Mesenchymal stem cell (in vitro differentiated cells and primary cell): ENCODE measurements around the gene CSAG2.
"Not testable (repeated sequence)": the region's sequence is repeated elsewhere in the genome, so short reads cannot be mapped to it uniquely, and the experiment has no call there.

Experiments
- DNase-seq: peaks from one replicate; pipeline ENCODE4 v3.0.0-alpha.2; 2013
- H2AFZ ChIP-seq: one replicate; pipeline ENCODE4 v1.6.1; 2013; ENCODE audit warnings: low read depth, mild to moderate bottlenecking, control low read depth, inconsistent platforms, low read length, moderate library complexity
- H2AK5ac ChIP-seq: 2 replicates; pipeline ENCODE4 v1.6.1; 2013; ENCODE audit warnings: low read length, moderate library complexity, mild to moderate bottlenecking, inconsistent platforms; ENCODE audit not compliant: severe bottlenecking
- H2BK120ac ChIP-seq: one replicate; pipeline ENCODE4 v1.6.1; 2013; ENCODE audit warnings: low read depth, mild to moderate bottlenecking, inconsistent platforms, low read length, moderate library complexity
- H2BK12ac ChIP-seq, 2 experiments: one replicate each; pipeline ENCODE4 v1.6.1; 2013; ENCODE audit warnings: inconsistent platforms in 2 of 2, low read length in 2 of 2, mild to moderate bottlenecking in 2 of 2, moderate library complexity in 2 of 2, control low read depth in 1 of 2
- H2BK15ac ChIP-seq: one replicate; pipeline ENCODE4 v1.6.1; 2013; ENCODE audit warnings: mild to moderate bottlenecking, low read depth, inconsistent platforms; ENCODE audit not compliant: poor library complexity, severe bottlenecking
- H2BK5ac ChIP-seq: 2 replicates; pipeline ENCODE4 v1.6.1; 2013; ENCODE audit warnings: low read depth, mild to moderate bottlenecking, low read length, control low read depth, inconsistent platforms; ENCODE audit not compliant: poor library complexity, severe bottlenecking
- H3K14ac ChIP-seq, 2 experiments: one replicate each; pipeline ENCODE4 v1.6.1; 2013; ENCODE audit warnings: inconsistent platforms in 2 of 2, low read length in 2 of 2, control low read depth in 1 of 2, mild to moderate bottlenecking in 1 of 2, moderate library complexity in 1 of 2
- H3K18ac ChIP-seq, 2 experiments: one replicate each; pipeline ENCODE4 v1.6.1; 2013; ENCODE audit warnings: inconsistent platforms in 2 of 2, low read length in 2 of 2, control low read depth in 1 of 2, low read depth in 1 of 2, mild to moderate bottlenecking in 1 of 2
- H3K23ac ChIP-seq, 2 experiments: one replicate each; pipeline ENCODE4 v1.6.1; 2013; ENCODE audit warnings: inconsistent platforms in 2 of 2, low read length in 2 of 2, mild to moderate bottlenecking in 2 of 2, moderate library complexity in 2 of 2, control low read depth in 1 of 2
- H3K27ac ChIP-seq: 2 replicates; pipeline ENCODE4 v1.5.1; 2013; ENCODE audit warnings: mild to moderate bottlenecking, moderate library complexity, low read length, control low read depth, inconsistent platforms; ENCODE audit not compliant: poor library complexity, severe bottlenecking
- H3K27me3 ChIP-seq, 2 experiments: 2 replicates each; pipeline versions ENCODE4 v1.6.1 to v1.7.0; 2013; ENCODE audit warnings: low read length in 2 of 2, mild to moderate bottlenecking in 2 of 2, moderate library complexity in 2 of 2, control low read depth in 1 of 2, inconsistent platforms in 1 of 2; ENCODE audit not compliant: control insufficient read depth in 1 of 2, insufficient read depth in 1 of 2
- H3K36me3 ChIP-seq, 2 experiments: 2 replicates each; pipeline versions ENCODE4 v1.6.1 to v1.7.0; 2013; ENCODE audit warnings: low read length in 2 of 2, control low read depth in 1 of 2, inconsistent platforms in 1 of 2, low read depth in 1 of 2, mild to moderate bottlenecking in 1 of 2; ENCODE audit not compliant: insufficient read depth in 2 of 2, control insufficient read depth in 1 of 2
- H3K4ac ChIP-seq, 2 experiments: one replicate each; pipeline ENCODE4 v1.6.1; 2013; ENCODE audit warnings: inconsistent platforms in 2 of 2, low read length in 2 of 2, mild to moderate bottlenecking in 2 of 2, moderate library complexity in 2 of 2, control low read depth in 1 of 2, low read depth in 1 of 2
- H3K4me1 ChIP-seq: 2 replicates; pipeline ENCODE4 v1.6.1; 2013; ENCODE audit warnings: low read depth, low read length, control low read depth; ENCODE audit not compliant: control insufficient read depth, insufficient read depth
- H3K4me2 ChIP-seq: 2 replicates; pipeline ENCODE4 v1.6.1; 2013; ENCODE audit warnings: low read length, mild to moderate bottlenecking, inconsistent platforms; ENCODE audit not compliant: poor library complexity, severe bottlenecking
- H3K4me3 ChIP-seq, 2 experiments: 2 replicates each; pipeline versions ENCODE4 v1.5.1 to v1.7.0; 2013; ENCODE audit warnings: low read length in 2 of 2, mild to moderate bottlenecking in 2 of 2, control low read depth in 1 of 2, low read depth in 1 of 2; ENCODE audit not compliant: insufficient read depth in 1 of 2
- H3K79me1 ChIP-seq: replicated peaks from 2 replicates; pipeline ENCODE4 v1.6.1; 2013; ENCODE audit warnings: mild to moderate bottlenecking, control low read depth, low read length, inconsistent platforms; ENCODE audit not compliant: poor library complexity, severe bottlenecking
- H3K9ac ChIP-seq: 2 replicates; pipeline ENCODE4 v1.7.0; 2013; ENCODE audit warnings: mild to moderate bottlenecking, low read length, moderate library complexity
- H3K9me3 ChIP-seq: 2 replicates; pipeline ENCODE4 v1.7.0; 2013; ENCODE audit warnings: mild to moderate bottlenecking, low read length; ENCODE audit not compliant: control insufficient read depth
- H4K8ac ChIP-seq: one replicate; pipeline ENCODE4 v1.6.1; 2013; ENCODE audit warnings: inconsistent platforms, mild to moderate bottlenecking, low read length, moderate library complexity
- H4K91ac ChIP-seq: one replicate; pipeline ENCODE4 v1.6.1; 2013; ENCODE audit warnings: mild to moderate bottlenecking, low read length, inconsistent platforms
- WGBS: methylation state at CpG from one replicate; pipeline ENCODE4 v1.1.7; 2013; ENCODE audit warnings: mixed read lengths; 5-methylcytosine and 5-hydroxymethylcytosine counted together

Gene CSAG2

DNA sequence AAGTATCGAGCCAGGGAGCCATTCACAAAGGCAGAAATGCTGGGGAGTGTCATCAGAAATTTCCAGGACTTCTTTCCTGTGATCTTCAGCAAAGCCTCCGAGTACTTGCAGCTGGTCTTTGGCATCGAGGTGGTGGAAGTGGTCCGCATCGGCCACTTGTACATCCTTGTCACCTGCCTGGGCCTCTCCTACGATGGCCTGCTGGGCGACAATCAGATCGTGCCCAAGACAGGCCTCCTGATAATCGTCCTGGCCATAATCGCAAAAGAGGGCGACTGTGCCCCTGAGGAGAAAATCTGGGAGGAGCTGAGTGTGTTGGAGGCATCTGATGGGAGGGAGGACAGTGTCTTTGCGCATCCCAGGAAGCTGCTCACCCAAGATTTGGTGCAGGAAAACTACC, 27.5 kb upstream of the CSAG2 start:
- not testable (repeated sequence) for H3K14ac ChIP-seq, DNase-seq, H3K4me3 ChIP-seq, H3K27me3 ChIP-seq, H3K79me1 ChIP-seq, H2BK15ac ChIP-seq, H3K18ac ChIP-seq, H2BK12ac ChIP-seq, H4K91ac ChIP-seq, H4K8ac ChIP-seq, H2BK5ac ChIP-seq, H3K4me1 ChIP-seq, H2AFZ ChIP-seq, H3K27ac ChIP-seq, H3K9ac ChIP-seq, H3K23ac ChIP-seq, H2BK120ac ChIP-seq, H3K36me3 ChIP-seq, H2AK5ac ChIP-seq, H3K9me3 ChIP-seq, H3K4me2 ChIP-seq, H3K4ac ChIP-seq
- 84% methylated on average over 11 of the region's 12 CpGs for WGBS

DNA sequence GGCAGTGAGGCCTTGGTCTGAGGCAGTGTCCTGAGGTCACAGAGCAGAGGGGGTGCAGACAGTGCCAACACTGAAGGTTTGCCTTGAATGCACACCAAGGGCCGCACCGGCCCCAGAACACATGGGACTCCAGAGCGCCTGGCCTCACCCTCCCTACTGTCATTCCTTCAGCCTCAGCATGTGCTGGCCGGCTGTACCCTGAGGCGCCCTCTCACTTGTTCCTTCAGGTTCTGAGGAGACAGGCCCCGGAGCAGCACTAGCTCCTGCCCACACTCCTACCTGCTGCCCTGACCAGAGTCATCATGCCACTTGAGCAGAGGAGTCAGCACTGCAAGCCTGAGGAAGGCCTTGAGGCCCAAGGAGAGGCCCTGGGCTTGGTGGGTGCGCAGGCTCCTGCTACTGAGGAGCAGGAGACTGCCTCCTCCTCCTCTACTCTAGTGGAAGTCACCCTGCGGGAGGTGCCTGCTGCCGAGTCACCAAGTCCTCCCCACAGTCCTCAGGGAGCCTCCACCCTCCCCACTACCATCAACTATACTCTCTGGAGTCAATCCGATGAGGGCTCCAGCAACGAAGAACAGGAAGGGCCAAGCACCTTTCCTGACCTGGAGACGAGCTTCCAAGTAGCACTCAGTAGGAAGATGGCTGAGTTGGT, 26.9 kb upstream of the CSAG2 start:
- Histone ChIP-seq H2BK12ac (no peak overlapping the region), H3K18ac (no peak overlapping the region), H3K79me1 (no peaks in the 10 kb centered on the region), H3K27me3 (peaks cover 0 to 3% of the 10 kb centered on the region in 2 experiments), H2BK5ac (no peak overlapping the region), H3K14ac (no peak overlapping the region), H3K9ac (no peak overlapping the region), H2AFZ (no peak overlapping the region), H3K27ac (no peak overlapping the region), H3K36me3 (no peaks in the 10 kb centered on the region), H2BK120ac (no peak overlapping the region), H3K4me2 (no peak overlapping the region), H3K4ac (no peak overlapping the region), H4K8ac (no peak overlapping the region), H2BK15ac (no peak overlapping the region), H3K23ac (no peak overlapping the region), H4K91ac (no peak overlapping the region), H3K4me1 (no peaks in the 10 kb centered on the region), H3K9me3 (no peaks in the 10 kb centered on the region), H3K4me3 (no peak overlapping the region), H2AK5ac (no peak overlapping the region)
- 81% methylated on average over 11 of the region's 12 CpGs for WGBS
- no peak for DNase-seq

DNA sequence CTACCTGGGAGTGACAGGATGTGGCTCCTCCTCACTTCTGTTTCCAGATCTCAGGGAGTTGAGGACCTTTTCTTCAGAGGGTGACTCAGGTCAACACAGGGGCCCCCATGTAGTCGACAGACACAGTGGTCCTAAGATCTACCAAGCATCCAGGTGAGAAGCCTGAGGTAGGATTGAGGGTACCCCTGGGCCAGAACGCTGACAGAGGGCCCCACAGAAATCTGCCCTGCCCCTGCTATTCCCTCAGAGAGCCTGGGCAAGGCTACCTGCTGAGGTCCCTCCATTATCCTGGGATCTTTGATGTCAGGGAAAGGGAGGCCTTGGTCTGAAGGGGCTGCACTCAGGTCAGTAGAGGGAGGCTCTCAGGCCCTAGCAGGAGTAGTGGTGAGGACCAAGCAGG, 26.0 kb upstream of the CSAG2 start:
- Histone ChIP-seq H3K4me2 (no peak overlapping the region), H3K4me1 (no peaks in the 10 kb centered on the region), H2BK5ac (no peak overlapping the region), H2AK5ac (no peak overlapping the region), H3K27ac (no peak overlapping the region), H2AFZ (no peak overlapping the region), H3K23ac (no peak overlapping the region), H4K8ac (no peak overlapping the region), H3K4ac (no peak overlapping the region), H3K36me3 (no peaks in the 10 kb centered on the region), H3K14ac (no peak overlapping the region), H3K27me3 (peaks cover 0 to 3% of the 10 kb centered on the region in 2 experiments), H3K9ac (no peak overlapping the region), H2BK120ac (no peak overlapping the region), H2BK15ac (no peak overlapping the region), H3K18ac (no peak overlapping the region), H3K4me3 (no peak overlapping the region), H3K79me1 (no peaks in the 10 kb centered on the region), H2BK12ac (no peak overlapping the region), H4K91ac (no peak overlapping the region), H3K9me3 (no peaks in the 10 kb centered on the region)
- no peak for DNase-seq
- 52% methylated on average over 2 of the region's 2 CpGs for WGBS

DNA sequence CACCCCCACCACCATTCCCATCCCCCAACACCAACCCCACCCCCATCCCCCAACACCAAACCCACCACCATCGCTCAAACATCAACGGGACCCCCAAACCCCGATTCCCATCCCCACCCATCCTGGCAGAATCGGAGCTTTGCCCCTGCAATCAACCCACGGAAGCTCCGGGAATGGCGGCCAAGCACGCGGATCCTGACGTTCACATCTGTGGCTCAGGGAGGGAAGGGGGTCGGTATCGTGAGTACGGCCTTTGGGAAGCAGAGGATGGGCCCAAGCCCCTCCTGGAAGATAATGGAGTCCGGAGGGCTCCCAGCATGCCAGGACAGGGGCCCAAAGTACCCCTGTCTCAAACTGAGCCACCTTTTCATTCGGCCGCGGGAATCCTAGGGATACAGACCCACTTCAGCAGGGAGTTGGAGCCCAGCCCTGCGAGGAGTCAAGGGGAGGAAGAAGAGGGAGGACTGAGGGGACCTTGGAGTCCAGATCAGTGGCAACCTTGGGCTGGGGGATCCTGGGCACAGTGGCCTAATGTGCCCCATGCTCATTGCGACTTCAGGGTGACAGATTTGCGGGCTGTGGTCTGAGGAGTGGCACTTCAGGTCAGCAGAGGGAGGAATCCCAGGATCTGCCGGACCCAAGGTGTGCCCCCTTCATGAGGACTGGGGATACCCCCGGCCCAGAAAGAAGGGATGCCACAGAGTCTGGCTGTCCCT, 25.2 kb upstream of the CSAG2 start:
- H3K14ac ChIP-seq, H3K4ac ChIP-seq, H3K4me2 ChIP-seq, H3K4me3 ChIP-seq, H4K91ac ChIP-seq, H2BK120ac ChIP-seq, H2BK12ac ChIP-seq, H3K79me1 ChIP-seq, H3K36me3 ChIP-seq, H2BK15ac ChIP-seq, H3K27me3 ChIP-seq, H2AK5ac ChIP-seq, H3K27ac ChIP-seq, H3K23ac ChIP-seq, H3K9ac ChIP-seq, H4K8ac ChIP-seq, H3K4me1 ChIP-seq, H2AFZ ChIP-seq, DNase-seq, H2BK5ac ChIP-seq, H3K9me3 ChIP-seq, H3K18ac ChIP-seq: not testable (repeated sequence)
- 88% methylated on average over 15 of the region's 22 CpGs for WGBS
